LNCaP clone FGC (cell line): ENCODE measurements around the gene SLC39A11.
"Not testable (repeated sequence)": the region's sequence is repeated elsewhere in the genome, so short reads cannot be mapped to it uniquely, and the experiment has no call there.

ENCODE experiments used
- DNase-seq: peaks from one replicate; pipeline ENCODE4 v3.0.0-alpha.2; 2011; ENCODE audit warnings: low read depth
- H3K4me3 ChIP-seq: 2 replicates; pipeline ENCODE4 v1.5.1; 2011; ENCODE audit warnings: mild to moderate bottlenecking, low read depth, low read length, control low read depth
- CTCF ChIP-seq: IDR thresholded peaks from 2 replicates; pipeline ENCODE4 v1.5.1; 2012; ENCODE audit warnings: mild to moderate bottlenecking; ENCODE audit not compliant: control insufficient read depth, insufficient read depth; ENCODE audit errors: extremely low read depth

Gene SLC39A11

GRCh38 chr17:72775919-72776318 is 316.6 kb downstream of the SLC39A11 start:
- no peak overlapping the region for H3K4me3 ChIP-seq
- no peak for DNase-seq
- no peak for TF ChIP-seq CTCF

GRCh38 chr17:72775237-72775636 is 317.3 kb downstream of the SLC39A11 start:
- no peak for DNase-seq
- H3K4me3 ChIP-seq: no peak overlapping the region
- TF ChIP-seq CTCF: no peak

GRCh38 chr17:72774236-72774635 is 318.3 kb downstream of the SLC39A11 start:
- no peak for DNase-seq
- no peak for TF ChIP-seq CTCF
- no peak overlapping the region for H3K4me3 ChIP-seq

GRCh38 chr17:72773225-72773624 is 319.3 kb downstream of the SLC39A11 start:
- not testable (repeated sequence) for H3K4me3 ChIP-seq, DNase-seq

GRCh38 chr17:72772331-72772821 is 320.1 kb downstream of the SLC39A11 start:
- DNase-seq: no peak
- no peak for TF ChIP-seq CTCF
- H3K4me3 ChIP-seq: no peak overlapping the region

GRCh38 chr17:72771734-72772133 is 320.8 kb downstream of the SLC39A11 start:
- no peak for TF ChIP-seq CTCF
- DNase-seq: no peak
- no peak overlapping the region for H3K4me3 ChIP-seq

- H3K4me3 ChIP-seq: no peak overlapping the region
- DNase-seq: no peak
- TF ChIP-seq CTCF: no peak
Measured at GRCh38 chr17:72766761-72767356, 325.6 kb downstream of the SLC39A11 start.
